NAMALWA (cell line): Measurements from ENCODE around the gene TMEM100.
"Not testable (repeated sequence)": the region's sequence is repeated elsewhere in the genome, so short reads cannot be mapped to it uniquely, and the experiment has no call there.

ENCODE experiments used
- DNase-seq: peaks from one replicate; pipeline ENCODE4 v3.0.0-alpha.2; 2015; ENCODE audit warnings: low spot score

Gene TMEM100

DNA sequence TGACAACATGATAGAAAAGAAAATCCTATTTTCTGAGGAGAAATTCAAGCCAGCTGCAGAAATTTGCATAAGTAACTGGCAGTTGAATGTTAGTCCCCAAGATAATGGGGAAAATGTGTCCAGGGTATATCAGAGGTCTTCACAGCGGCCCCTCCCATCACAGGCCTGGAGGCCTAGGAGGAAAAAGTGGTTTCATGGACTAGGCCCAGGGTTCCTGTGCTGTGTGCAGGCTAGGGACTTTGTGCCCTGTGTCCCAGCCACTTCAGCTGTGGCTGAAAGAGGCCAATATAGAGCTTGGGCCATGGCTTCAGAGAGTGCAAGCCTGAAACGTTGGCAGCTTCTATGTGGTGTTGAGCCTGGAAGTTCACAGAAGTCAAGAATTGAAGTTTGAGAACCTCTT, 35.6 kb downstream of the TMEM100 start:
- DNase-seq, result no peak

- DNase-seq, result no peak
Measured at GRCh38 chr17:55683550-55684315, 38.9 kb downstream of the TMEM100 start.

- no peak for DNase-seq
Measured at GRCh38 chr17:55681342-55681700, 41.3 kb downstream of the TMEM100 start.

DNA sequence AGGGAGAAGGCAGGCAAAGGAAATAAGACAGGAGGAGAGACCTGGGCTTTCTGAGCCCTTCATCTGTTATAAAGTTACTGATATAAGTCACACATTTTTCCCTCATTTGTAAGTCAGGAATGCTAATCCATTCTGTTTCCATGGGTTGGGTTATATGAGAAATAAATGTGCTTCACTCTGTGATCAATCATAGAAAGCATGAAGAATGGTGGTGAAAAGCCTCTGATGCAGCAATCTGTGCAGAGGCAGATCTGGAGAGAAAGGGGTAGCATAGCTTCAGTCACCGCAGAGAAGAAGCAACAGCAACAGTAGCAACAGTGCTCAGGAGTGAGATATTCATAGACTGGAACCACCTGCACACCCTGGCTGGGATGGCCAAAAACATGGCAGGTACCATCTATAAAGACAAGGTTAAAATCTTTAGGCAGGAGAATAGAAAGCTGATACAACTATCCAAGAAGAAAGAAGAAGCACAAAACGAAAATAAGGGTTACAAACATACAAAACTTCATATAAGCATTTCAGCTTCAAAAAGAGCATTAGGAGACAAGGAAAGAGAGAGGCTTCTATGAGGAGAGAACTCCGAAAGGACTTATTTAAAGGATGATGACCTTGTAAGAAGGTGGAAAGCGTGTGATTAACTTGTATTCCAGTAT, 41.9 kb downstream of the TMEM100 start:
- DNase-seq, result no peak

DNA sequence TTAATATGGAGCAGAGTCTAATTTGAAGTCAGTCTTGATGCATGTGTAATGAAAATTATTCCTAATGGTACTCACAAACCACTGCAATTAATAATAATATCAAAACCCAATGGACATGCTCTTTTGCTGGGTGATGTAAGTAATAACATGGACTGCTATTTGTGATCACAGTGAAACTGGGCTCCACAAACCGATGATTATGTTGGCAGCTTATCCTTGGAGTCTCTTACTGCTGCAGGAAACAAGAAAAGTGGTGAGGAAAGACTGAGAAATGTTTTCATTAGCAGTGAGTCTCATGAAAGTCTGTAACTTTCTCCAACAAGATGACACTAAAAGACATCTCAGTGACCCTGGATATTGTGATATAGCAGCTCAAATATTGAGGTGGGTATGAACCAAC, 45.2 kb downstream of the TMEM100 start:
- no peak for DNase-seq

- DNase-seq, result no peak
Measured at GRCh38 chr17:55676274-55676673, 46.4 kb downstream of the TMEM100 start.

GRCh38 chr17:55673743-55674506, 48.7 kb downstream of the TMEM100 start:
- no peak for DNase-seq

GRCh38 chr17:55672585-55673501, 49.8 kb downstream of the TMEM100 start:
- no peak for DNase-seq

DNA sequence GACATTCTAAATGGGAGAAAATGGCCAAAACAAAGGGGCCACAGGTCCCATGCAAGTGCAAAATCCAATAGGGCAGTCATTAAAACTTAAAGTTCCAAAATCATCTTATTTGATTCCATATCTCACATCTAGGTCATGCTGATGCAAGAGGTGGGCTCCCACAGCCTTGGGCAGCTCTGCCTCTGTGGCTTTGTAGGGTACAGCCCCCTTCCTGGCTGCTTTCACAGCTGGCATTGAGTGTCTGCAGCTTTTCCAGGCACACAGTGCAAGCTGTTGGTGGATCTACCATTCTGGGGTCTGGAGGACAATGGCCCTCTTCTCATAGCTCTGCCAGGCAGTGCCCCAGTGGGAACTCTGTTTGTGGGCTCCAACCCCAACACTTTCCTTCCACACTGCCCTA, 50.7 kb downstream of the TMEM100 start:
- DNase-seq, result not testable (repeated sequence)
